K562 (cell line): Measurements from ENCODE around the gene CAGE1. TPM values are rescaled to one million over a fixed set of nuclear protein-coding genes. Genes with fewer than 3 reads are reported as not detected.
A peak's percentile ranks its signal among the peaks of the same experiment; 100 is the strongest.
"Not testable (repeated sequence)": the region's sequence is repeated elsewhere in the genome, so short reads cannot be mapped to it uniquely, and the experiment has no call there.

Experiments
- ATAC-seq: fragments of 200-7000 bp; cut with Tn5 transposase; 3 replicates; pipeline ENCODE4 v1.9.1; 2020; ENCODE audit warnings: moderate library complexity
- BruUV-seq: library from RNA; stranded (reverse); fragments of 400-500 nt; replicated peaks from 2 replicates; lab custom pipeline; 2021; lab: Mats Ljungman, UMichigan
- CTCF ChIA-PET: fragments of 300-600 bp; formaldehyde crosslinking; extraction: SDS; loops from one replicate; lab custom pipeline; 2021; ENCODE audit warnings: low intra/inter-chr PET ratio; lab: Yijun Ruan, JAX
- POLR2A ChIA-PET: fragments of 300-600, 350-650 bp; sonication (Branson Sonifier 250); formaldehyde crosslinking; extraction: SDS; loops from one replicate; lab custom pipeline; 2021; ENCODE audit warnings: antibody characterized with exemption, inconsistent platforms; lab: Yijun Ruan, JAX
- DNase-seq, 4 experiments: peaks; one replicate each; pipeline versions ENCODE4 v3.0.0 to v3.0.0-alpha.2; 2011 to 2018; ENCODE audit warnings: low spot score in 3 of 4, mixed read lengths in 3 of 4; ENCODE audit errors: extremely low read depth in 1 of 4
- FAIRE-seq: peaks from 2 replicates; lab custom pipeline; 2011; peaks lifted over from hg19 to GRCh38; lab: Jason Lieb, UNC
- H2AFZ ChIP-seq: 2 replicates; pipeline ENCODE4 v1.6.0; 2011; ENCODE audit warnings: low read depth, low read length, control low read depth, inconsistent platforms
- H3K27ac ChIP-seq: fragments of 200-600 bp; 3 replicates; pipeline ENCODE4 v1.8.0; 2011; ENCODE audit warnings: low read depth, mild to moderate bottlenecking, control low read depth, inconsistent platforms, low read length, moderate library complexity, mixed read lengths; ENCODE audit errors: extremely low read depth
- H3K27me3 ChIP-seq, 2 experiments: fragments of 300-600 bp in 1 of 2; 2 replicates in 1 of 2; 3 replicates in 1 of 2; pipeline versions ENCODE4 v1.6.0 to v1.8.0; 2011; ENCODE audit warnings: inconsistent platforms in 2 of 2, low read length in 2 of 2, mild to moderate bottlenecking in 1 of 2, mixed read lengths in 1 of 2, moderate library complexity in 1 of 2; ENCODE audit not compliant: control insufficient read depth in 2 of 2, insufficient read depth in 2 of 2
- H3K36me3 ChIP-seq: fragments of 300-600 bp; 3 replicates; pipeline ENCODE4 v1.8.0; 2011; ENCODE audit warnings: mild to moderate bottlenecking, low read length, inconsistent platforms; ENCODE audit not compliant: control insufficient read depth, insufficient read depth
- H3K4me1 ChIP-seq, 2 experiments: fragments of 200-600 bp in 1 of 2; replicated peaks in 1 of 2; 2 replicates in 1 of 2; 3 replicates in 1 of 2; pipeline versions ENCODE4 v1.5.1 to v1.8.0; 2011; ENCODE audit warnings: inconsistent platforms in 2 of 2, low read length in 2 of 2, mild to moderate bottlenecking in 1 of 2, mixed read lengths in 1 of 2, moderate library complexity in 1 of 2; ENCODE audit not compliant: control insufficient read depth in 2 of 2, insufficient read depth in 2 of 2
- H3K4me2 ChIP-seq: 2 replicates; pipeline ENCODE4 v1.6.1; 2011; ENCODE audit warnings: low read length, control low read depth, inconsistent platforms, mixed read lengths; ENCODE audit not compliant: insufficient read depth
- H3K4me3 ChIP-seq: fragments of 200-600 bp; sonication (generic), shearing (Covaris generic); 2 replicates; pipeline ENCODE4 v1.5.1; 2016; ENCODE audit warnings: control low read depth, inconsistent platforms
- H3K79me2 ChIP-seq: fragments of 200-600 bp; 3 replicates; pipeline ENCODE4 v1.8.0; 2011; ENCODE audit warnings: low read length, inconsistent platforms; ENCODE audit not compliant: control insufficient read depth, insufficient read depth
- H3K9ac ChIP-seq, 2 experiments: 2 replicates each; pipeline versions ENCODE4 v1.6.0 to v1.6.1; 2011; ENCODE audit warnings: low read depth in 2 of 2, low read length in 2 of 2, control low read depth in 1 of 2, inconsistent platforms in 1 of 2, mild to moderate bottlenecking in 1 of 2, mixed read lengths in 1 of 2; ENCODE audit not compliant: insufficient read depth in 1 of 2
- H3K9me1 ChIP-seq: one replicate; pipeline ENCODE4 v1.6.0; 2011; ENCODE audit warnings: inconsistent platforms, mild to moderate bottlenecking, low read length, moderate library complexity; ENCODE audit not compliant: control insufficient read depth, insufficient read depth
- H3K9me3 ChIP-seq: replicated peaks from 2 replicates; pipeline ENCODE4 v1.5.1; 2011; ENCODE audit warnings: low read depth, low read length, inconsistent platforms; ENCODE audit not compliant: control insufficient read depth, insufficient read depth
- H4K20me1 ChIP-seq: replicated peaks from 2 replicates; pipeline ENCODE4 v1.6.1; 2011; ENCODE audit warnings: low read length, inconsistent platforms, mixed read lengths; ENCODE audit not compliant: control insufficient read depth, insufficient read depth
- MEIS2 ChIP-seq: fragments of 450-650 bp; IDR thresholded peaks from 2 replicates; pipeline ENCODE4 v1.6.1; 2014; ENCODE audit warnings: mild to moderate bottlenecking; ENCODE audit not compliant: partially characterized antibody
- whole genome bisulfite sequencing: fragments of 100-300 bp; shearing (Covaris generic); methylation state at CpG from one replicate; pipeline ENCODE4 v1.1.6; 2016; ENCODE audit warnings: low coverage, mixed read lengths; ENCODE audit not compliant: insufficient coverage; ENCODE audit errors: missing lambda C conversion rate; 5-methylcytosine and 5-hydroxymethylcytosine counted together
- in situ Hi-C: fragments of 300-500 bp; cut with MboI; formaldehyde crosslinking; loops from 4 replicates; pipeline ENCODE4 v1.15.0; 2018; ENCODE audit warnings: inconsistent platforms, mixed read lengths
- intact Hi-C: fragments of 100-400 bp; cut with micrococcal nuclease; formaldehyde crosslinking; loops from 2 replicates; pipeline ENCODE4 v1.14.2; 2022
- polyA plus RNA-seq, 8 experiments: library from polyadenylated mRNA; depleted of rRNA in 4 of 8; stranded (reverse) in 5 of 8; unstranded in 3 of 8; fragments of >200 nt; fragmentation: Nextera tagmentation in 2 of 8; fragmentation: Illumina TruSeq in 1 of 8; extraction: Ambion mirVana in 2 of 8; extraction: Trizol in 1 of 8; gene quantifications; 2 replicates each; pipeline versions ENCODE4 v1.2.1 to v1.2.3, GENCODE V29; 2011 to 2014; ENCODE audit warnings: inconsistent platforms in 1 of 8, missing spikeins in 1 of 8
- total RNA-seq, 7 experiments: library from RNA; depleted of rRNA in 6 of 7; stranded (reverse); fragments of >200 nt in 6 of 7; fragmentation: Illumina TruSeq in 2 of 7; extraction: Trizol in 2 of 7; gene quantifications; 2 replicates each; pipeline versions ENCODE4 v1.2.1 to v1.2.3, GENCODE V29; 2011 to 2021; ENCODE audit warnings: low replicate concordance in 1 of 7

Gene CAGE1
- total and polyA plus RNA-seq, 9 of the 15 experiments (the other 6 are each of a cell fraction or from before 2014, with no cell fraction given) = 0.13 to 0.33 (median 0.18) TPM; not detected in 4

- H2AFZ ChIP-seq, H3K4me2 ChIP-seq, FAIRE-seq, in situ Hi-C loops, H3K79me2 ChIP-seq, DNase-seq, ATAC-seq, H3K27ac ChIP-seq, H3K9me3 ChIP-seq, H3K27me3 ChIP-seq, H3K4me1 ChIP-seq, H4K20me1 ChIP-seq, H3K9ac ChIP-seq, H3K4me3 ChIP-seq, H3K36me3 ChIP-seq, intact Hi-C loops, CTCF ChIA-PET, H3K9me1 ChIP-seq, POLR2A ChIA-PET, BruUV-seq: not testable (repeated sequence)
- 0% methylated on average over 3 of the region's 3 CpGs for WGBS
- TF ChIP-seq MEIS2 = peak; percentile 9
Observed at GRCh38 chr6:7351916-7352315, 37.6 kb downstream of the CAGE1 start.

GRCh38 chr6:7350591-7350990 lies 39.0 kb downstream of the CAGE1 start:
- H2AFZ ChIP-seq, CTCF ChIA-PET, ATAC-seq, H3K79me2 ChIP-seq, H3K36me3 ChIP-seq, H3K9me1 ChIP-seq, H3K9ac ChIP-seq, BruUV-seq, intact Hi-C loops, H3K4me3 ChIP-seq, H3K4me1 ChIP-seq, H3K9me3 ChIP-seq, H3K27me3 ChIP-seq, in situ Hi-C loops, H4K20me1 ChIP-seq, H3K4me2 ChIP-seq, FAIRE-seq, H3K27ac ChIP-seq, DNase-seq: not testable (repeated sequence)
- POLR2A ChIA-PET = interaction anchor here (1.4 kb wide), 1 partner anchor 10 kb away, joined by 3 read pairs; no protein-coding TSS in a partner anchor
- WGBS = 17% methylated on average over 1 of the region's 1 CpG
